DMS153 treated with DMSO at 0.1 percent for 48 hours (cell line): ENCODE results near the gene ZNHIT3.
"Not testable (repeated sequence)": the region's sequence is repeated elsewhere in the genome, so short reads cannot be mapped to it uniquely, and the experiment has no call there.

Source experiments
- DNase-seq: peaks from one replicate; lab custom pipeline; 2025; ENCODE audit not compliant: unreplicated experiment; lab: John Stamatoyannopoulos, UW

The ZNHIT3 gene

GRCh38 chr17:36482611-36483504 lies 3.6 kb upstream of the ZNHIT3 start:
- DNase-seq = peak; percentile 40

- not testable (repeated sequence) for DNase-seq
These were observed 2.5 kb upstream of the ZNHIT3 start for GRCh38 chr17:36484021-36484420.

GRCh38 chr17:36485027-36485426 lies 1.5 kb upstream of the ZNHIT3 start:
- no peak for DNase-seq

GRCh38 chr17:36485805-36486203 lies 677 bp upstream of the ZNHIT3 start:
- DNase-seq = no peak

- DNase-seq = no peak
These were observed 7.5 kb downstream of the ZNHIT3 start for GRCh38 chr17:36493956-36494355.

GRCh38 chr17:36494674-36495073 lies 8.2 kb downstream of the ZNHIT3 start:
- no peak for DNase-seq

- no peak for DNase-seq
These were observed 8.6 kb downstream of the ZNHIT3 start for GRCh38 chr17:36495076-36495578.

GRCh38 chr17:36496018-36496789 lies 9.7 kb downstream of the ZNHIT3 start:
- no peak for DNase-seq

GRCh38 chr17:36498155-36498554 lies 11.7 kb downstream of the ZNHIT3 start:
- no peak for DNase-seq

GRCh38 chr17:36498560-36499300 lies 12.2 kb downstream of the ZNHIT3 start:
- DNase-seq = no peak

- no peak for DNase-seq
These were observed 14.3 kb downstream of the ZNHIT3 start for GRCh38 chr17:36500745-36501225.

GRCh38 chr17:36501351-36501750 lies 14.9 kb downstream of the ZNHIT3 start:
- no peak for DNase-seq

- DNase-seq = no peak
These were observed 15.5 kb downstream of the ZNHIT3 start for GRCh38 chr17:36501963-36502362.

GRCh38 chr17:36503456-36504155 lies 17.1 kb downstream of the ZNHIT3 start:
- DNase-seq = no peak

GRCh38 chr17:36504156-36504545 lies 17.7 kb downstream of the ZNHIT3 start:
- no peak for DNase-seq

- DNase-seq = no peak
These were observed 18.7 kb downstream of the ZNHIT3 start for GRCh38 chr17:36505171-36505570.

- no peak for DNase-seq
These were observed 19.9 kb downstream of the ZNHIT3 start for GRCh38 chr17:36506249-36506826.

- no peak for DNase-seq
These were observed 20.4 kb downstream of the ZNHIT3 start for GRCh38 chr17:36506831-36507230.

- no peak for DNase-seq
These were observed 20.8 kb downstream of the ZNHIT3 start for GRCh38 chr17:36507266-36507665.

- not testable (repeated sequence) for DNase-seq
These were observed 22.0 kb downstream of the ZNHIT3 start for GRCh38 chr17:36508439-36508838.
